OCI-LY3 (cell line): ENCODE data around the gene BRMS1.

Experiments
- EZH2phosphoT487 ChIP-seq: fragments of 200-600 bp; shearing (Covaris generic); IDR thresholded peaks from 2 replicates; pipeline ENCODE4 v1.6.1; 2018; ENCODE audit warnings: antibody characterized with exemption, mixed run types, low read depth
- TF ChIP-seq, protein P1 (sequence below): fragments of 200-600, 300-600 bp; sonication (generic); IDR thresholded peaks from 2 replicates; pipeline ENCODE4 v1.5.1; 2014; ENCODE audit warnings: antibody characterized with exemption, low read length, low read depth

DNA sequence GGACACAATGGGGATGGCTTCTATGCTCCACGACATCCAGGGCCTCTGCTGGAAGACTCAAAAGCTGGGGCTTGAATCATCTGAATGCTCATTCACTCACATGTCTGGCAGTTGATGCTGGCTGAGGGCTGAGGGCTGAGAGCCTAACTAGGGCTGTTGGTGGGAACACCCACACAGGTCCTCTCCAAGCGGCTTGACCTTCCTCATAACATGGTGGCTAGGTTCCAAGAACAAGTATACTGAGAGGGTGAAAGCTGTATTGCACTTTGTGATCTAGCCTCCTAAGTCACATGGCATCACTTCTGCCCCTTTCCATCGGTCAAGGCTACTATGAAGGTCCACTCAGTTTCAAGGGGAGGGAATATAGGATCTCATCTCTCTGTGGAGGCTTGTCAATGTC lies 45.7 kb downstream of the BRMS1 start:
- TF ChIP-seq, protein P1, sequence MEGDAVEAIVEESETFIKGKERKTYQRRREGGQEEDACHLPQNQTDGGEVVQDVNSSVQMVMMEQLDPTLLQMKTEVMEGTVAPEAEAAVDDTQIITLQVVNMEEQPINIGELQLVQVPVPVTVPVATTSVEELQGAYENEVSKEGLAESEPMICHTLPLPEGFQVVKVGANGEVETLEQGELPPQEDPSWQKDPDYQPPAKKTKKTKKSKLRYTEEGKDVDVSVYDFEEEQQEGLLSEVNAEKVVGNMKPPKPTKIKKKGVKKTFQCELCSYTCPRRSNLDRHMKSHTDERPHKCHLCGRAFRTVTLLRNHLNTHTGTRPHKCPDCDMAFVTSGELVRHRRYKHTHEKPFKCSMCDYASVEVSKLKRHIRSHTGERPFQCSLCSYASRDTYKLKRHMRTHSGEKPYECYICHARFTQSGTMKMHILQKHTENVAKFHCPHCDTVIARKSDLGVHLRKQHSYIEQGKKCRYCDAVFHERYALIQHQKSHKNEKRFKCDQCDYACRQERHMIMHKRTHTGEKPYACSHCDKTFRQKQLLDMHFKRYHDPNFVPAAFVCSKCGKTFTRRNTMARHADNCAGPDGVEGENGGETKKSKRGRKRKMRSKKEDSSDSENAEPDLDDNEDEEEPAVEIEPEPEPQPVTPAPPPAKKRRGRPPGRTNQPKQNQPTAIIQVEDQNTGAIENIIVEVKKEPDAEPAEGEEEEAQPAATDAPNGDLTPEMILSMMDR, result no peak
- no peak for TF ChIP-seq EZH2phosphoT487
